ENCODE results near the gene UPF1.

GRCh38 chr19:18846862-18847548 lies 15.2 kb downstream of the UPF1 start:
- TF ChIP-seq RAD21 (IDR thresholded peaks at IDR 0.05; ENCODE audit: low read depth) (peak; percentile 89), FOXM1 (IDR thresholded peaks at IDR 0.05; ENCODE audit: borderline replicate concordance, low read depth) (no peak), TCF12 (IDR thresholded peaks at IDR 0.05; ENCODE audit: low read depth) (no peak), CREB1 (IDR thresholded peaks at IDR 0.05; ENCODE audit: low read depth) (no peak)
